ENCODE measurements around the gene MPHOSPH9. TPM values are rescaled to one million over a fixed set of nuclear protein-coding genes. Genes with fewer than 3 reads are reported as not detected.

MPHOSPH9 gene
- total RNA-seq, 1 experiment from 2014 or later = 44.9 TPM

- Histone ChIP-seq H3K9me2 (ENCODE audit: insufficient read depth) (no peaks in the 10 kb centered on the region), H3K9me3 (ENCODE audit: control insufficient read depth in 1 of 2, insufficient read depth in 1 of 2, low read depth in 1 of 2, low read length in 2 of 2) (no peaks in the 10 kb centered on the region), H3K27me3 (ENCODE audit: insufficient read depth, low read length) (no peaks in the 10 kb centered on the region), H2AFZ (ENCODE audit: low read depth, low read length, poor library complexity, severe bottlenecking) (no peak overlapping the region), H3K4me1 (ENCODE audit: control insufficient read depth in 1 of 2, insufficient read depth in 2 of 2, low read length in 2 of 2) (peaks cover 7 to 9% of the 10 kb centered on the region in 2 experiments), H4K20me1 (ENCODE audit: insufficient read depth) (no peaks in the 10 kb centered on the region), H3K36me3 (ENCODE audit: control insufficient read depth in 1 of 2, insufficient read depth in 2 of 2, low read length in 2 of 2) (no peaks in the 10 kb centered on the region), H3K79me2 (ENCODE audit: insufficient read depth, low read length) (peaks cover 10% of the 10 kb centered on the region; the same call in 1 of the 2 replicates), H3K9ac (ENCODE audit: low read length) (no peak overlapping the region), H3K27ac (ENCODE audit: low read depth, low read length) (no peak overlapping the region), H3K4me3 (replicated peaks in 1 of 2; ENCODE audit: low read depth in 1 of 2, low read length in 2 of 2) (no peak overlapping the region), H3K4me2 (ENCODE audit: low read length) (no peak overlapping the region)
- ChIA-PET POLR2A (no interaction called here), RAD21 (ENCODE audit: low non-redundant PET in 1 of 2, low total read pairs in 2 of 2, uncharacterized antibody in 2 of 2, unreplicated experiment in 2 of 2) (no interaction called here), CTCF (no interaction called here)
- no TSS peak for BruUV-seq (replicated peaks)
- DNase-seq (ENCODE audit: low read depth, low spot score) (no peak), ATAC-seq (no peak)
- TF ChIP-seq POLR2A (IDR thresholded peaks at IDR 0.05; ENCODE audit: borderline replicate concordance, extremely low read depth, insufficient read depth, insufficient read length) (no peak), ZFX (IDR thresholded peaks at IDR 0.05) (no peak)
- intact Hi-C loops (cut with micrococcal nuclease) = no loop called here
Measured at GRCh38 chr12:123121670-123122069, 111.3 kb downstream of the MPHOSPH9 start.

GRCh38 chr12:123120452-123121166 is 112.3 kb downstream of the MPHOSPH9 start:
- DNase-seq (ENCODE audit: low read depth, low spot score) (no peak), ATAC-seq (no peak)
- no peaks in the 10 kb centered on the region for H3K27me3 ChIP-seq (ENCODE audit: insufficient read depth, low read length)
- H3K36me3 ChIP-seq (ENCODE audit: control insufficient read depth in 1 of 2, insufficient read depth in 2 of 2, low read length in 2 of 2) = no peaks in the 10 kb centered on the region
- no peak overlapping the region for H2AFZ ChIP-seq (ENCODE audit: low read depth, low read length, poor library complexity, severe bottlenecking)
- H3K79me2 ChIP-seq (ENCODE audit: insufficient read depth, low read length) = peaks cover 10% of the 10 kb centered on the region; the same call in 1 of the 2 replicates
- H3K27ac ChIP-seq (ENCODE audit: low read depth, low read length) = no peak overlapping the region
- ChIA-PET RAD21 (ENCODE audit: low non-redundant PET in 1 of 2, low total read pairs in 2 of 2, uncharacterized antibody in 2 of 2, unreplicated experiment in 2 of 2) (no interaction called here), CTCF (no interaction called here), POLR2A (no interaction called here)
- BruUV-seq (replicated peaks) = no TSS peak
- no peak overlapping the region for H3K4me2 ChIP-seq (ENCODE audit: low read length)
- H3K9me2 ChIP-seq (ENCODE audit: insufficient read depth) = no peaks in the 10 kb centered on the region
- H3K9ac ChIP-seq (ENCODE audit: low read length) = no peak overlapping the region
- intact Hi-C loops (cut with micrococcal nuclease) = no loop called here
- H4K20me1 ChIP-seq (ENCODE audit: insufficient read depth) = no peaks in the 10 kb centered on the region
- H3K4me3 ChIP-seq (replicated peaks in 1 of 2; ENCODE audit: low read depth in 1 of 2, low read length in 2 of 2) = no peak overlapping the region
- no peaks in the 10 kb centered on the region; a peak in 1 of 4 replicates for H3K4me1 ChIP-seq (ENCODE audit: control insufficient read depth in 1 of 2, insufficient read depth in 2 of 2, low read length in 2 of 2)
- TF ChIP-seq POLR2AphosphoS5 (IDR thresholded peaks at IDR 0.05; ENCODE audit: low read depth, low read length) = no peak
- TF ChIP-seq ELF1 (IDR thresholded peaks at IDR 0.05; ENCODE audit: borderline replicate concordance, low read depth) = no peak
- no peaks in the 10 kb centered on the region for H3K9me3 ChIP-seq (ENCODE audit: control insufficient read depth in 1 of 2, insufficient read depth in 1 of 2, low read depth in 1 of 2, low read length in 2 of 2)

Data from HCT116 (cell line).